KMS-11 (cell line): ENCODE measurements around the gene IFNA1.

ENCODE experiments used
- H2AFZ ChIP-seq: fragments of 200-600 bp; sonication (generic); 2 replicates; pipeline ENCODE4 v1.6.1; 2016; ENCODE audit warnings: antibody characterized with exemption, mixed run types, low read depth
- H3K27ac ChIP-seq: fragments of 200-600 bp; sonication (generic); 2 replicates; pipeline ENCODE4 v1.6.1; 2016; ENCODE audit warnings: mild to moderate bottlenecking, mixed run types
- H3K27me3 ChIP-seq: fragments of 200-600 bp; sonication (generic); 2 replicates; pipeline ENCODE4 v1.6.1; 2017; ENCODE audit warnings: mild to moderate bottlenecking, low read depth, mixed run types, moderate library complexity; ENCODE audit not compliant: insufficient read depth
- H3K36me3 ChIP-seq: fragments of 200-600 bp; sonication (generic); 2 replicates; pipeline ENCODE4 v1.6.1; 2017; ENCODE audit warnings: mild to moderate bottlenecking, mixed run types; ENCODE audit not compliant: insufficient read depth
- H3K4me1 ChIP-seq: fragments of 200-600 bp; sonication (generic); 2 replicates; pipeline ENCODE4 v1.6.1; 2016; ENCODE audit warnings: mild to moderate bottlenecking, low read depth, mixed run types; ENCODE audit not compliant: poor library complexity, severe bottlenecking
- H3K4me2 ChIP-seq: fragments of 200-600 bp; sonication (generic); 2 replicates; pipeline ENCODE4 v1.7.0; 2016; ENCODE audit warnings: mild to moderate bottlenecking, mixed run types
- H3K4me3 ChIP-seq: fragments of 200-600 bp; sonication (generic); IDR thresholded peaks from 2 replicates; pipeline ENCODE4 v1.6.1; 2017; ENCODE audit warnings: low read depth, low read length, mixed read lengths; ENCODE audit not compliant: insufficient read depth
- H3K79me2 ChIP-seq: fragments of 200-600 bp; sonication (generic); 2 replicates; pipeline ENCODE4 v1.6.1; 2016; ENCODE audit warnings: low read depth, mixed run types; ENCODE audit not compliant: insufficient read depth
- H3K9ac ChIP-seq: fragments of 200-600 bp; sonication (generic); 2 replicates; pipeline ENCODE4 v1.6.1; 2016; ENCODE audit warnings: mild to moderate bottlenecking, mixed run types
- H4K20me1 ChIP-seq: fragments of 200-600 bp; sonication (generic); 2 replicates; pipeline ENCODE4 v1.6.1; 2016; ENCODE audit warnings: mild to moderate bottlenecking, mixed run types; ENCODE audit not compliant: insufficient read depth
- TF ChIP-seq, protein P1 (sequence below): fragments of 200-600 bp; sonication (generic); conservative IDR thresholded peaks from 2 replicates; pipeline ENCODE4 v1.6.1; 2017; ENCODE audit warnings: low read depth, mild to moderate bottlenecking, antibody characterized with exemption, low read length, moderate library complexity, mixed read lengths

The IFNA1 gene

GRCh38 chr9:21452681-21453080 is 12.4 kb downstream of the IFNA1 start:
- Histone ChIP-seq H3K27me3 (no peaks in the 10 kb centered on the region), H3K9ac (no peak overlapping the region), H3K4me2 (no peak overlapping the region)

GRCh38 chr9:21454149-21454548 is 13.9 kb downstream of the IFNA1 start:
- TF ChIP-seq, protein P1, sequence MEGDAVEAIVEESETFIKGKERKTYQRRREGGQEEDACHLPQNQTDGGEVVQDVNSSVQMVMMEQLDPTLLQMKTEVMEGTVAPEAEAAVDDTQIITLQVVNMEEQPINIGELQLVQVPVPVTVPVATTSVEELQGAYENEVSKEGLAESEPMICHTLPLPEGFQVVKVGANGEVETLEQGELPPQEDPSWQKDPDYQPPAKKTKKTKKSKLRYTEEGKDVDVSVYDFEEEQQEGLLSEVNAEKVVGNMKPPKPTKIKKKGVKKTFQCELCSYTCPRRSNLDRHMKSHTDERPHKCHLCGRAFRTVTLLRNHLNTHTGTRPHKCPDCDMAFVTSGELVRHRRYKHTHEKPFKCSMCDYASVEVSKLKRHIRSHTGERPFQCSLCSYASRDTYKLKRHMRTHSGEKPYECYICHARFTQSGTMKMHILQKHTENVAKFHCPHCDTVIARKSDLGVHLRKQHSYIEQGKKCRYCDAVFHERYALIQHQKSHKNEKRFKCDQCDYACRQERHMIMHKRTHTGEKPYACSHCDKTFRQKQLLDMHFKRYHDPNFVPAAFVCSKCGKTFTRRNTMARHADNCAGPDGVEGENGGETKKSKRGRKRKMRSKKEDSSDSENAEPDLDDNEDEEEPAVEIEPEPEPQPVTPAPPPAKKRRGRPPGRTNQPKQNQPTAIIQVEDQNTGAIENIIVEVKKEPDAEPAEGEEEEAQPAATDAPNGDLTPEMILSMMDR, result no peak
- Histone ChIP-seq H3K4me3 (no peak overlapping the region), H3K4me2 (no peak overlapping the region), H2AFZ (no peak overlapping the region), H3K36me3 (no peaks in the 10 kb centered on the region), H3K27ac (no peak overlapping the region), H3K27me3 (no peaks in the 10 kb centered on the region), H3K9ac (no peak overlapping the region), H3K4me1 (no peaks in the 10 kb centered on the region), H4K20me1 (no peaks in the 10 kb centered on the region), H3K79me2 (no peaks in the 10 kb centered on the region)

More at GRCh38 chr9:21452681-21453080, 12.4 kb downstream of the IFNA1 start:
- Histone ChIP-seq H4K20me1 (no peaks in the 10 kb centered on the region), H3K27ac (no peak overlapping the region), H3K79me2 (no peaks in the 10 kb centered on the region), H3K36me3 (no peaks in the 10 kb centered on the region), H3K4me3 (no peak overlapping the region), H2AFZ (no peak overlapping the region), H3K4me1 (no peaks in the 10 kb centered on the region)
- TF ChIP-seq, protein P1, result no peak

DNA sequence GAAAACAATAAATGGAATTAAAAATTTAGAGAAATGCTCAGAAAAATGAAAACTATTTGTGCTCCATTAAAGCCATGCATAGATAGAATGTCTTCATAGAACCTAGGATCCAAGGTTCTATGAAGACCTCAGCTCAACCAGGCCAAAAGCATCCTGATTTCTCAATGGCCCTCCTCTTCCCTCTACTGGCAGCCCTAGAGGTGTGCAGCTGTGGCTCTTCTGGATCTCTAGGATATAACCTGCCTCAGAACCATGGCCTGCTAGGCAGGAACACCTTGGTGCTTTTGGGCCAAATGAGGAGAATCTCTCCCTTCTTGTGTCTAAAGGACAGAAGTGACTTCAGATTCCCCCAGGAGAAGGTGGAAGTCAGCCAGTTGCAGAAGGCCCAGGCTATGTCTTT is 15.1 kb downstream of the IFNA1 start:
- no peaks in the 10 kb centered on the region for H3K79me2 ChIP-seq
- no peak overlapping the region for H3K27ac ChIP-seq
- no peak overlapping the region for H3K4me3 ChIP-seq
- no peak overlapping the region for H2AFZ ChIP-seq
- H3K4me1 ChIP-seq, result no peaks in the 10 kb centered on the region
- H4K20me1 ChIP-seq, result no peaks in the 10 kb centered on the region
- H3K36me3 ChIP-seq, result no peaks in the 10 kb centered on the region
- TF ChIP-seq, protein P1, result peak; percentile 70
- H3K9ac ChIP-seq, result no peak overlapping the region
- H3K4me2 ChIP-seq, result no peak overlapping the region
- H3K27me3 ChIP-seq, result no peaks in the 10 kb centered on the region

- Histone ChIP-seq H3K4me3 (no peak overlapping the region), H3K4me1 (no peaks in the 10 kb centered on the region), H3K79me2 (no peaks in the 10 kb centered on the region), H3K4me2 (no peak overlapping the region), H3K36me3 (no peaks in the 10 kb centered on the region), H2AFZ (no peak overlapping the region), H3K9ac (no peak overlapping the region), H3K27ac (no peak overlapping the region), H3K27me3 (no peaks in the 10 kb centered on the region), H4K20me1 (no peaks in the 10 kb centered on the region)
- TF ChIP-seq, protein P1, result no peak
Observed at GRCh38 chr9:21461377-21461776, 21.1 kb downstream of the IFNA1 start.
